GM23248 (cell line): ENCODE results near the gene CASKIN1.

Source experiments
- EZH2 ChIP-seq: fragments of 200-600 bp; sonication (generic); IDR thresholded peaks from 2 replicates; pipeline ENCODE4 v1.6.1; 2018; ENCODE audit warnings: antibody characterized with exemption, mild to moderate bottlenecking; ENCODE audit not compliant: insufficient read depth, poor library complexity, severe bottlenecking
- EZH2phosphoT487 ChIP-seq: fragments of 200-600 bp; sonication (generic); IDR thresholded peaks from 2 replicates; pipeline ENCODE4 v1.6.1; 2018; ENCODE audit warnings: antibody characterized with exemption, moderate library complexity, mild to moderate bottlenecking, low read depth; ENCODE audit not compliant: insufficient read depth

GRCh38 chr16:2167068-2167638, 29.3 kb downstream of the CASKIN1 start:
- no peak for TF ChIP-seq EZH2
- no peak for TF ChIP-seq EZH2phosphoT487
